HG02588 (cell line): ENCODE results near the gene URI1.
"Not testable (repeated sequence)": the region's sequence is repeated elsewhere in the genome, so short reads cannot be mapped to it uniquely, and the experiment has no call there.

Source experiments
- ATAC-seq: cut with Tn5 transposase; IDR thresholded peaks from one replicate; pipeline ENCODE4 v1.9.1; 2021; ENCODE audit warnings: mild to moderate bottlenecking, moderate library complexity; ENCODE audit not compliant: unreplicated experiment

URI1 gene

DNA sequence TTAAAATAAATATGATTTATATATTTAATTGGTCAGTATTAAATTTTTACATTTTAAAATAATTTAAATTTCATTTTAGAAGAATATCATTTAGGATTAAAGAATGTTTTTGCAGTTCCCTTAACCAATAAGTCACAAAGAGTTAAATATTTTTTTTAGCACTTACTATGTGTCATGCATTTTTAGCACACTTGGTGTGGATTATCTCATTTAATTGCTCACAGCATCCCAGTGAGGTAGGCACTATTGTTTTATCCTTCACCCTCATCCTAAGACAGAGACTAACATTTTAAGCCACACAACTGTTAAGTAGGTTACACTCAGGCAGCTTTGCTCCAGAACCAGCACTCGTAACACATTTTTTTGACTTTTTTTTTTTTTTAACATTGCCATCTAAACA lies 78.2 kb downstream of the URI1 start:
- ATAC-seq, result no peak

DNA sequence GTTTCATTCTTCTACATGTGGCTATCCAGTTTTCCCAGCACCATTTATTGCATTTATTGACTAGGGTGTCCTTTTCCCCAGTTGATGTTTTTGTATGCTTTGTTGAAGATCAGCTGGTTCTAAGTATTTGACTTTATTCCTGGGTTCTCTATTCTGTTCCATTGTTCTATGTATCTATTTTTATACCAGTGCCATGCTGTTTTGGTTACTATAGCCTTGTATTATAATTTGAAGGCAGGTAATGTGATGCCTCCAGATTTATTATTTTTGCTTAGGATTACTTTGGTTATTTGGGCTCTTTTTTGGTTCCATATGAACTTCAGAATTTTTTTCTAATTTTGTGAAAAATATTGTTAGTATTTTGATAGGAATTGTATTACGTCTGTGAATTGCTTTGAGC lies 80.6 kb downstream of the URI1 start:
- ATAC-seq, result no peak

DNA sequence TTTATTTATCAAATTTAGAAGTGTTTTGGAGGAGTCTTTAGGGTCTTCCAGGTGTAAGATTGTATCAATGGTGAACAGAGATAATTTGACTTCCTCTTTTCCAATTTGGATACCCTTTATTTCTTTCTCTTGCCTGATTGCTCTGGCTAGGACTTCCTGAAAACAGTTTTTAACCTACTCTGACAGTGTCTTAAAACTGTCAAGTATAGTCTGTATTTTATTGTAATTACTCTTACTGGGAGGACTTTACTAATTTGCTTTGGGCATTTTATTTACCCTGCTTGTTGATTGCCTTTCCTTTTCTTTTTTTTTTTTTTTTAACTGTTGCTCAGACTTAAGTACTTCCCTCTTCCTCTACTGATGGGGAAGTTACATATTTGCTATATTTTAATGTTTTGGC lies 81.3 kb downstream of the URI1 start:
- no peak for ATAC-seq

DNA sequence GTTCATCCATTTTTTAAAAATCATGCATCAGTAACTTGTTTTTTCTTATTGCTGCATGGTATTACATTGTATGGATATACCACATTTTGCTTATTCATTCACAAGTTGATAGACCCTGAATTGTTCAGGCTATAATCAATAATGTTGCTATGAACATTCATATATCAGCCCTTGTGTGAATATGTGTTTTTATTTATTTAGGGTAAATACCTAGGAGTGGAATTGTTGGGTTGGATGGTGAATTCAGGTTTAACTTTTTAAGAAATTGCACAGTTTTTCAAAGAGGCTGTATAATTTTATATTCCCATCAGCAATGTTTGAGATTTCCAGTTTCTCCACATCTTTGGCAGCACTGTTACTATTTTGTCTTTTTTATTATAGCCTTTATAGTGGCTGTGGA lies 82.1 kb downstream of the URI1 start:
- ATAC-seq, result no peak

DNA sequence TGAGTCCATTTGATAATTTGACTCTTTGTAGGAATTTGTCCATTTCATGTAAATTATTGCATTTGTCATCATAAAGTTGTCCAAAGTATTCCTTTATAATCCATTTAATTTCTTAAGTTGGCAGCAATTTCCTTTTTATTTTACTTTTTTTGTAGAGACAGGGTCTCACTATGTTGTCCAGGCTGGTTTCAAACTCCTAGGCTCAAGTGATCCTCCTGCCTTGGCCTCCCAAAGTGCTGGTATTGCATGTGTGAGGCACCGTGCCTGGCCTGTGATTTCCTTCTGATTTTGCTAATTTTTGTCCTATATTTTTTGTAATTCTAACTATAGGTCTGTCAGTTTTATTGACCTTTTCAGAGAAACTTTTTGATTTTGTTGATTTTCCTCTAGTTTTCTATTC lies 84.9 kb downstream of the URI1 start:
- no peak for ATAC-seq

DNA sequence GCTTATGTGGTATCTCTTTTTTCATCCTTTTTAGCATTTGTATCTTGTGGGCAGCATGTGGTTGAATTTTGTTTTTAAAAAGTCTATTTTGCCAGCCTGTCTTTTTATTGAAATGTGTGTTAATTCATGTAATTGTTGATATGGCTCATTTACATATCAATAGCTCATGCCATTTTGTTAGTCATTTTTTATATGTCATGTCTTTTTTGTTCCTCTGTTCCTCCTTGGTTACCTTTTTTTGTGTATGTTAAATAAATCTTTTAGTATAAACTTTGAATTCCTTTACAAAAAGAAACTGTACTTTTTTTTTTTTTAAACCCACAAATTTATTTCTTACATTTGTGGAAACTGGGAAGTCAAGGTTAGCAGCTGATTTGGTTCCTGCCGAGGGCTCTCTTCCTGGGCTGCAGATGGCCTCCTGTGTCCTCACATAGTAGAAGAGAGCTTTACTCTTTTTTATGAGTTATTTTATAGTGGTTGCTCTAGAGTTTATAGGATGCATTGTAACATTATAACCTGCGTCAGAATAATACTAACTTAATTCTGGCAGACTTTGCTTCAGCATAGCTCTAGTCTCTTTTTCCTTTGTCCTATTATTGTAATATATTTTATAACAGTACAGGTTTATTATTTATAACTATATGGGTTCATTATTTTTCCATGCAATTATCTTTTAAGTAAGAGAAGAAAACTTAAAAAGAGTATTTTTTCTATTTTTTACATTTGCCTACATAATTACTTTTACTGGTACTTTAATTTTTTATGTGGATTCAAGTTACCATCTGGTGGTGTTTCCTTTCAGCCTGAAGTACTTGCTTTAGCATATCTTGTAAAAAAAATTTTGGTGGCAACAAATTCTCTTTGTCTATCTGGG lies 86.3 kb downstream of the URI1 start:
- ATAC-seq, result no peak

DNA sequence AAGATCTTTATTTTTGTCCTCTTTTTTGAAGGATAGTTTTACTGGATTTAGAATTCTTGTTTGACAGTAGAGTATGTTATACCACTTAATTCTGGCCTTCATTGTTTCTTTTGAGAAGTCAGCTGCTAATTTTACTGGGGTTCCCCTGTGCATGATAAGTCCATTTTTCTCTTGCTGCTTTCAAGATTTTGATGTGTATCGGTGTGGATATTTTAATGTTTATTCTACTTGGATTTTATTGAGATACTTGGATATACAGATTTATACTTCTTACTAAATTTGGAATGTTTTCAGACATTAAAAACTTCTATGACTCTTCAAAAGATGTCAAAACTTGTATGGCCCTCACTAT lies 86.9 kb downstream of the URI1 start:
- no peak for ATAC-seq

DNA sequence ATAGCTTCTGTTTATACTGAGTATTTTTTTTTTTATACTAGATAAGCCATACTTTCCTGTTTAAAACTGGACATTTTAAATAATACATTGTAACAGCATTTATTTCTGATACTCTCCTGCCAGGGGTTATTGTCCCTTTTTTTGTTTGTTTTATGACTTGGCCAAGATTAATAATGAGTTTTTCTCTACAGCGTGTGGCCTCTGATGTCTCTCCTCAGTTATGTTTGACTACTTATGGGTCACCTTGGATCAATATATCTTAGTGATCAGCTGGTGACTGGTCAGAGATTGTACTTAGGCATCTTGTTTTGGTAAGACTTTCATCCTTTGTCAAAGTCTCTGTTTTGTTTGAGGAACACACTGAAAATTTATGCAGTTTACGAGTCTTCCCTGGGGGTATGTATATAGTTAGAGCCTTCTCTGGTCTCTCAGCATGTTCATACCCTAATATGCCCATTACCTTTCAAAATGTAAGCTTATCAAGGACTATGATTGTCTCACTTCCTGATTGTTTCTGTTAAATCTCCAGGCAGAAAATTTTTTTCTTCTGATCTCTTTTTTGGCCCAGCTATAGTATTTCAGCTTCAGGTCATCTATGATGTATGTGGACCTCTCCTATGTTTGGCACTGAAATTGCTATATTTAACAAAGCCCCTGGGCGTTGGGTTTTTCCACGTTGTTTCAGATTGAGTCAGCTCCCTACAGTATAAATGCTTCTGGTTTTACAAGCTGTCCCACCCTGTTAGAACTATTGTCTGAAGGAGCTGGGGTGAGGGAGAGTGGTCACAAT lies 87.9 kb downstream of the URI1 start:
- peak; percentile 81 for ATAC-seq

DNA sequence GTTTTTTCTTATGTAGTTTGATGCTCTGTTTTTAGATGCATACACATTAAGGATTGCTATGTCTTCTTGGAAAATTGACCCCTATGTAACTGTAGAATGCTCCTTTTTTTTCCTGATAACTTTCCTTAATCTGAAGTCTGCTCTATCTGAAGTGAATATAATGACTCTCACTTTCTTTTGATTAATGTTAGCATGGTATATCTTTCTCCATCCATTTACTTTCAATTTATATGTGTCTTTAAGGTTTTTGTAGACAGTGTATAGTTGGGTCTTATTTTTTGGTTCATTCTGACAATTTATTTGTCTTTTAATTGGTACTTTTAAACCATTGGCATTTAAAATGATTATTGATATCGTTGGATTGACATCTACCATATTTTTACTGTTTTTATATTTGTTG lies 92.3 kb downstream of the URI1 start:
- ATAC-seq, result no peak

DNA sequence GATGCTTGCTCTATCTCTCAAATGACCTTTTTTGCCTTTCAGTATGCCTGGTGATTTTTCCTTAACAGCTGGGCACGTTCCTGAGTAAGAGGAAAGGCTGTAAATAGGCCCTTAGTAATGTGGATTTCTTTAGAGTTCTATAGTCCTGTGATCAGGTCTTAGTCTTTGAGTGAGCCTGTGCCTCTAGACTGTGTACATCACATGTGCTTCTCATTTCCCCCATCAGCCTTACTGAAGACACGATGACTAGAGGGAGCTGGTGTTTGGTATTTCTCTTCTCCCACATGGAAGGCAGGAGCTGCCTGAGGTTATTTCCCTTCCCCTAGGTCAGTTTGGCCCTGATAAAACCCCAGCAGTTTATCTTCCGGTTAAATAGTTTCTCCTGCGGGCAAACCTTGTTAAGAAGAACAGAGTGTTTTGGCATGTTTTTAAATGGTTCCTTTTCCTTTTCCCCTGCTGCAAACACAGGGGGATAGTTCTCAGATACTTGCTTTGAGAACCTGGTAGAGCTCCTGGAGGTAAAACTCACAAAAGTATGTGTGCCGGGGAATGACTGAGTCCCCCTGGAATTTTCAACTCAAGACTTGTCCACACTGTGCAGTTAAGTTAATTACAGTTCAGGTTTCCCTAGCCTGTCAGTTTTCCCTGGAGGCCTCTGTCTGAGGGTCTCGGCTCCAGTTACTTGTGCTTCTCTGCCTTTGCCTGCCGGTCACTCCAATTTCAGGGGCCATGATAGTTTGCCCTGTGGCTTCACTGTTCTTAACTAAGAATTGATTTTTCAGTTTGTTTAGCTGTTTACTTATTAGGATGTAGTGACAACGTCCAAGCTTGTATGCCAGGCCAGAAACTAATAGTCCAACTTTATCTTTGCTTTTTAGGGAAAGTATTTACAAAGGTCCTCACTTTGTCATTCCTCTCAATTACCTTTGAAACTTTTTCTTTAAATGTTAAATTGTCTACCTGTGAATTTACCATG lies 94.4 kb downstream of the URI1 start:
- ATAC-seq, result no peak

DNA sequence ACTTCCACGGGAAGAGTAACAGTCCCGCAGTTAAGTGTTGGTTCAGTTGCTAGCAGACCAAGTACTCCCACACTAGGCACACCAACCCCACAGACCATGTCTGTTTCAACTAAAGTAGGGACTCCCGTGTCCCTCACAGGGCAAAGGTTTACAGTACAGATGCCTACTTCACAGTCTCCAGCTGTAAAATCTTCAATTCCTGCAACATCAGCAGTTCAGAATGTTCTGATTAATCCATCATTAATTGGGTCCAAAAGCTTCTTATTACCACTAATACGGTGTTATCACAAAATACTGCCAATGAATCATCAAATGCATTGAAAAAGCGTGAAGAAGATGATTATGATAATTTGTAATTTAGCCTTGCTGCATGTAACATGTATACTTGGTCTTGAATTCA lies 95.8 kb downstream of the URI1 start:
- no peak for ATAC-seq

DNA sequence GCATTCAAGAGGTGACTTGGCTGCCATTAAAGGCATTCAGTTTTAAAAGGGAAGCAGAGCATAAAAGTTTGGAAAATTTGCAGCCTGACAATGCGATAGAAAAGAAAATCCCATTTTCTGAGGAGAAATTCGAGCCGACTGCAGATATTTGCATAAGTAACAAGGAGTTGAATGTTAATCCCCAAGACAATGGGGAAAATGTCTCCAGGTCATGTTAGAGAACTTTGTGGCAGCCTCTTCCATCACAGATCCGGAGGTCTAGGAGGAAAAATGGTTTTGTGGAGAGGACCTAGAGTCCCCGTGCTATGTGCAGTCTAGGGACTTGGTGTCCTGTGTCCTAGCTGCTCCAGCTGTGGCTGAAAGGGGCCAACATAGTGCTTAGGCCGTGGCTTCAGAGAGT lies 99.9 kb downstream of the URI1 start:
- ATAC-seq, result not testable (repeated sequence)

DNA sequence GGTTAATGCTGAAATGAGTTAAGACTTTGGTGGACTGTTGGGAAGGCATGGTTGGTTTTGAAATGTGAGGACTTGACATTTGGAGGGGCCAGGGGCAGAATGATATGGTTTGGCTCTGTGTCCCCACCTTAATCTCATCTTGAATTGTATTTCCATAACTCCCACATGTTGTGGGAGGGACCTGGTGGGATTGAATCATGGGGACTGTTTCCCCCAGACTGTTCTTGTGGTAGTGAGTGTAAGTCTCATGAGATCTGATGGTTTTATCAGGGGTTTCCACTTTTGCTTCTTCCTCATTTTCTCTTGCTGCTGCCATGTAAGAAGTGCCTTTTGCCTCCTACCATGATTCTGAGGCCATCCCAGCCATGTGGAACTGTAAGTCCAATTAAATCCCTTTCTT lies 101.0 kb downstream of the URI1 start:
- ATAC-seq, result not testable (repeated sequence)

DNA sequence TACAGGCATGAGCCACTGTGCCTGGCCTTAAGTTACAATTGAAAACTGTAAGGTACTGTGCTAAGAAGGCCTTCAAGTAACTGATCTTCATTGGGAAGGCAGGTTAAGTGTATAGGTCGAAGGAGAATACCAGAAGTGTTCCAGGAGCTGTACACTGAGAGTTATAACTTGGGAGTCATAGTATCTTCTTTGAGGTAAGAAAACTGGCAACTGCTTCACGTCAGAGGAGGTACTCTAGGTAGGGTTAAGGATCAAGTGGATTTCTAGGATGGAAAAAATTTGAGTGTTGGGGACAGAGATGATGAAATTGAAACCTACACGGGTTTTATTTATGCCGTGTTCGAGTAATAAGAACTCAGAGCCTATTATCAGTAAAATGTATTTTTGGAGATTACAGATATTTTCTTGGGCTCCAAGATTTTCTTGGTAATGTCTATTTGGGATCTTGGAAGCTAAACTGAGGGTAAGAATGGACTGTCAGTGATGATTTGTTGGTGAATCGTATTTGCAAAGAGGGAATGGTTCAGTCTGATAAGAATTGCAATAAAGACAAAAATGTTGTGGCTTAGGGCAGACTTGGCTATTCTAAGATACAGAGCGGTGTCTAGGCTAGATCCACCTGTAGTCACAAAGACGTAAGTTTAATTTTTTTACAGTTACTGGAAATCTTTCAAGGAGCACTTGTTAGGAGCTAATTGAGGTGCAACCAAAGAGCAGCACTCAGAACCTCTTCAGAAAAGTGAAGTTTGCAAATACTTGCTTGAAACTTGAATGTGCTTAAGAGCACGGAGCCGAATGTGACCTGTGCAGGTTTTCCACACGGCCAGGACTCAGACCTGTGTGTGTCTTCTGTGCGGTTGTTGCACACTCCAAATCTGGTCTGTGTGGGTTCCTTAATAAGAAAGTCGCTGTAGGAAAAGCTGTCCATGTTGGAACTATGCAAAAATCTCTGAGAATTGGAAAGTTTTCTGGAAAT lies 102.5 kb downstream of the URI1 start:
- ATAC-seq, result no peak

DNA sequence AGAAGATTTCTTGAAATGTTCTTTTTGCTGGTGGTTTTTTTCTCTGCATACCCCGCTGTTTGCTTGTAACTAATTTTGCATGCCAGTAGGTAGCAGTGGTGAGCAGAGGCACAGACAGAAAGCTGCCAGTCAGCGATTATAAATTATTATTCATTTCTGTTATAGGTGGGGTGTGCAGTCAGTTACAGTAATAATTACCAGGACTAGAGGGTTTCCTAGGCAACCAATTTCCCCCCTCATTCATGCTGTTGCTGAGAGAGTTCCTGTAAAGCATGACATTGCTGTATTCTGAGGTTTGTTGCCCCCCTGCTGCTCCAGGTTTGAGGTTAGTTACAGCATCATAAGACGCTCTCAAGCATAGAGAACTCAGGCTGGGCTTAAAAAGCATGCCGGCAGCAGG lies 104.5 kb downstream of the URI1 start:
- no peak for ATAC-seq

DNA sequence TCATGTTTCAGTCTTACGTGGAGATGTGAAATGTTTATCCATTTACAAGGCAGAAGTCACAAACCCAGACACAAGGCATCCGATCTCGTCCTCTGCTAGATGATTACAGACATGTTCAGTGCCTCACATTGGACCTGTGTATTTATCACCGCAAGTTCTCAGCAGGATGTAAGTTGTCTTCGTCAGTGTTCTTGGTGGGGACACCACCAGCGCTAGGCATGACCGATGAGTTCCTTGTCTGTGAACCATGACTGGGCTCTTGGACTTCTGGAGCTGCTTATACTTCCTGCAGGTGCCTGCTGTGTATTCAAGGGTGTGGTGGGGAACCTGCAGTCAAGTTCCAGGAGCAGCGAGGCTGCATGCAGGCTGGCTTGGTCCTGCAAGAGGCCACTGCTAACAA lies 105.4 kb downstream of the URI1 start:
- no peak for ATAC-seq

DNA sequence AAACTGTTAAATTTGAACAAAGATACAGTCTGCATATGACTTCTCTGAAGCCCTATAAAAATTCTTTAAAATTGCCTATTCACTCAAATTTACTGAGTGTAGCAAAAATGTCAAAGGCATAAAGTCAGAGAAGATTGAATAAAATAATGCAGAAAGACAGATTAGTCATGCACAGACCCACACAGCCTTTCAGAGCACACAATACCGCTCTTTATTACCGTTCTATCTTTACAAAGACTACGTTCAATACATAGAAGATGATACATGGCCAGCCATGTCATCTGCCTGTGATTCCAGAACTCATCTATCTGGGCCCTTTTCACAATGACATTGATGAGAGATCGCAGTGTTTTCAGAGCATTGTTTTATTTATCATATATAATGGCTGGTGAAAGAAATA lies 107.2 kb downstream of the URI1 start:
- no peak for ATAC-seq

DNA sequence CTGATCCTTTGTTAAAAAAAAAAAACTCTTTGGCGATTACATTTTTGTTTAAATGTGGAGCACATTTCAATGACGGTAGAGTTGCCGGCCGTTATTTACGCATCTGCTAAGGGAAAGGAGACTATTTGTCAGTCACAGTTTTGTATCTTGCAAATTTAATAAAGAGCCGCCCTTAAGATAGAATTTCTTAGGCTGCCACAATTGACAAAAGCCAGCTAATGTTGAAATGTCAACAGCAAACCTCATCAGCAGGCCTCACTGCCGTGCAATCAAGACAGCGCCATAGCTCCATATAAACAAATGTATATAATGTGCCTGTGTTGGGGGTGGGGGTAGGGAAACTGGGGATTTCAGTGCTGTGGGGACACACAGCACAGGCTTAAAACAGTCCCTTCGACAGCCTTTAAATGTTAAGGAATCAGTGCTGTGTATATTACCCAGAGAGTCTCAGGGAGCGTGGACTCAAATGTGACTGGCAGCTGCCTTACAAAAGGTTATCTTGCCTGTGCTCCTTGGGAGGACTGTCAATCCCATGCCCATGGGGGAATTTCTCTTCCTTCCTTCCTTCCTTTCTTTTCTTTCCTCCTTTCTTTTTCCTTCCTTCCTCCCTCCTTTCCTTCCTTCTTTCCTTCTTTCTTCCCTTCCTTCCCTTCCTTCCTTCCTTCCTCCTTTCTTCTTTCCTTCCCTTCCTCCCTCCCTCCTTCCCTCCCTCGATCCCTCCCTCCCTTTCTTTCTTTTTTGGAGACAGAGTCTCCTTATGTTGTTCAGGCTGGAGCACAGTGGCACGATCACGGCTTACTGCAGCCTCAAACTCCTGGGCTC lies 108.0 kb downstream of the URI1 start:
- no peak for ATAC-seq
